Mucosa of gallbladder (tissue), 1 donor: ENCODE results near the gene ALDH1A2. TPM values are rescaled to one million over a fixed set of nuclear protein-coding genes. Genes with fewer than 3 reads are reported as not detected.
"Not testable (repeated sequence)": the region's sequence is repeated elsewhere in the genome, so short reads cannot be mapped to it uniquely, and the experiment has no call there.

Experiments
- DNase-seq: peaks from one replicate; pipeline ENCODE4 v3.0.0-alpha.2; 2020; ENCODE audit warnings: low spot score
- total RNA-seq: library from RNA; stranded (reverse); gene quantifications from one replicate; pipeline ENCODE4 v1.2.1, GENCODE V29; 2021
- donor health status: DM: no; HTN: no; CAD: no.

ALDH1A2 gene
- total RNA-seq, 1 donor from 2014 or later: 134 TPM

DNA sequence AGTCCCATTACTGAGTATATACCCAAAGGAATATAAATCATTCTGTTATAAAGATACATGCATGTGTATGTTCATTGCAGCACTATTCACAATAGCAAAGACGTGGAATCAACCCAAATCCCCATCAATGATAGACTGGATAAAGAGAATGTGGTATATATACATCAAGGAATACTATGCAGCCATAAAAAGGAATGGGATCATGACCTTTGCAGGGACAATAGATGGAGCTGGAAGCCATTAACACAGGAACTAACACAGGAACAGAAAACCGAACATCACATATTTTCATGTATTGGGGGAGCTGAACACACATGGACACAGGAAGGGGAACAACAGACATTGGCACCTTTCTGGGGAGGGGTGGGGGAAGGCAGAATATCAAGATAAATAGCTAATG lies 65.8 kb downstream of the ALDH1A2 start:
- DNase-seq: not testable (repeated sequence)

DNA sequence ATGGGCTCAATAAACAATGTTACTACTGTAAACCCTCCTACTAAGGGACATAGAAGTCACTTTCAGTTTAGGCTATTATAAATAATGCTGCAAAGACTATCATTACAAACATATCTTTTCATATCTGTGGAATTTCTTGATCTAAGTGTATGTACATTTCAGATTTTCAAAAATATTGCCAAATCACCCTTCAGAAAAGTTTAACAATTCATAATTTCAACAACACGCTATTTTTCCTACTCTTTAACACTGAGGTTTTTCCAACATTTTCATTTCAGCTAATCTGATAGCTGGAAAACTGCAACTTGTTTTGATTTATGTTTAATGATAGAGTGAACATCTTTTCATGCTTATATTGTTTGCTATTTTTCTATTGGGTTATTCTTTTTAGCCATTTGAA lies 69.0 kb downstream of the ALDH1A2 start:
- no peak for DNase-seq

DNA sequence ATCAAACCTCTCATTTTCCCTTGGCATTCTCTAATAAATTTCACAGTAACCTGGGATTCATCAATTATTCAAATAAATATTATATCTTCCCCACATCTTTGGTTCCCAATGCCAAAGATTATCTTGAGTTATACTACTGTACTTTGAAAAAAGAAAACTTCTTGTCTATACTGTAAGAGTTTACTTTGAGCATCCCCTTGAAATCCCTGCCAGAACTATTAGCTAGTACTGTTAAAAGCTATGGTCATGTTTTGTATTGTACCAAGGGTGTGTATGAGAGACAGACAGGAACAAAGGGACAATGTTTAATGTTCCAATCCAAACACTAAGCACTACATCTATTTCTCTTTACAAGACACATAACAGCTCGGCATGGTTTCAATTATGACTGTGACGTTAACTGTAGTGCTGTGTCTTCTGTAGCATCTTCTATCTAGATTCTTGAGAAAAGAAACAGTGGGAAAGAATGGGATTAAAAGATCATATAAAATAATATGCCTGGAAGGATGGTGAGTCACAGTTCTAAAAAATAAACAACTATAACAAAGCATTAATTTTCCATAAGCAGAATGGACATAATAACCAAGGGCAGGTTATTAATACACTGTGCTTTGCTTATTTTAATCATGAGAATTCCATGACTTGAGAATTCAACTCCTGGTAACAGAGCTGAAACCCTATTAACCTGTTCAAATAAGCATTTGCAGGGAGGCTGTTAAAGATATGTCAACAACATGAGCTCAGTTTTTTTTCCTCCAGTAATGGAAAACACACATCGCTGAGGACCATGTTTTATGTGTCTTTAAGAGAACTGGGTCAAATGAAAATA lies 71.1 kb downstream of the ALDH1A2 start:
- DNase-seq: no peak

DNA sequence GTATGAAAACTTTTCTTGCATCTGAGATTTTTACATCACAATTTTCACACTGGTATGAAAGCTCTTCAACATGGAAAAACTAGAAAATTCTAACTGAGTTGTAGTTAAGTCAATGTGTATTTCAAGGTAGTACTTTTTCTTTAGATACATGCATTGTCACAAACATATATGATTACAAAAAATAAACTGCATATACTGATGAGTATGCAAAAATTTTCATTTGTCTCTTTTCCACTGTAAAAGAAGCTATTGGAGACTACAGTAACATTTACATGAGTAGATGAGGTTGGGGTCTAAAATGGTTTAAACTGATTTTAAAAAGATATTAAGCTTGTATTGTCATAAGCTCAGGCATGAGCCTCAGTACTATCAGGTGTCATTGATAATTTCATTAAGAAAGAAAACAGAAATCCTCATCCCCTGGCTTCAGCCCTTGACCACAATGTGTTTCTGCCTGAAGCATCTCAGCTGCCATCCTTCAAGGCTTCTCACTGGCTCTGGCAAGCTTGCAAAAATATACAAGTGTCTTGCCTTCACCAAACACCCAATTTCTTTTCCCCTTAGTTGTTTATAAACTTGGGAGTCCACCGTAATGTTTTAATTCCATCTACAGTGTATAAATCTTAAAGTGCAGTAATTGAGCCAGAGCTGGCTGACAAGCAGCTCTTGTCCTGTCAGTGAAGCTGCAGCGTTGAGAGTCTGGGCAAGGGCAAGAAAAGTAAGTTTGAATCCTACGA lies 71.9 kb downstream of the ALDH1A2 start:
- no peak for DNase-seq

DNA sequence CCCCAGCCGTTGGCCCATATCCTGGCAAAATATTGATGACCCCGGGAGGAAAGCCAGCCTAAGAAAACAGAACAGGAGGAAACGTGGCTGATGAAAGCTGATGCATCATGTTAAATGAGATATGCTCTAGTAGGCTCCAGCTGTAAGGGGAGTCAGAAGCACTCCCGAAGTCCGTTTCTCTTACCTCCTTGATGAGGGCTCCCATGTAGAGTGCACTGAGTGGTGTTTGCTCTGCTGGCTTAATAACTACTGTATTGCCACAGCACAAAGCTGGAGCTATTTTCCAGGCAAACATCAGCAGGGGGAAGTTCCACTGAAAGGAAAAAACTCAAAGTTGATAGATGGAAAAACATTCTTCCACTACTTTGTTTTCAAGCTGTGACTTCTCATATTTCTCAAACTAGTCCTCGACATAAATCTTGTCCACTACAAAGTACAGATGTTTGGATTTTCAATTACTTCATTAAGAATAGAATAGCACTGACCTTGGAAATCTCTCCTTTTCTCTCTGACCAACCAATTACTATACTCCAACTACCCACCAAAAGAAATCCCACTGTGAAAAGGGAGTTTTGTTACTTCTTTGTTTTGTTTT lies 72.7 kb downstream of the ALDH1A2 start:
- no peak for DNase-seq

DNA sequence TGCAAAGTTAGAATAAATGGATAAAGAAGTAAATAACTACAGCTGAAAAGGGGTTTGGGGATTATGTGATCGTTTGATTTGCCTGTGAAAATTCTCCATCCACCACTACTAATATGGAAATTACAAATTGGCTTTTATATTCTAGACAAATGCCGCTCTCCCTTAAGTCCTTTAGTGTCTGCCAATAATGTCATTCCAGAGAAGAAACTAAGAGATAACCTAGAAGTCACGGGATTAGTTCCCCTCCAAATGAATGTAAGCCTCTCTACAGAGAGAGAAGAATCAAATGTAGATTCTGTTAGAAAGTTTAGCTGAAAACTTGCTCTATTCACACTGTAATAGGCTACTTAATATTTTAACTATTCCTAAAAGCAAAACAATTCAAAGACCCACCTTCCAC lies 92.0 kb downstream of the ALDH1A2 start:
- DNase-seq: no peak

DNA sequence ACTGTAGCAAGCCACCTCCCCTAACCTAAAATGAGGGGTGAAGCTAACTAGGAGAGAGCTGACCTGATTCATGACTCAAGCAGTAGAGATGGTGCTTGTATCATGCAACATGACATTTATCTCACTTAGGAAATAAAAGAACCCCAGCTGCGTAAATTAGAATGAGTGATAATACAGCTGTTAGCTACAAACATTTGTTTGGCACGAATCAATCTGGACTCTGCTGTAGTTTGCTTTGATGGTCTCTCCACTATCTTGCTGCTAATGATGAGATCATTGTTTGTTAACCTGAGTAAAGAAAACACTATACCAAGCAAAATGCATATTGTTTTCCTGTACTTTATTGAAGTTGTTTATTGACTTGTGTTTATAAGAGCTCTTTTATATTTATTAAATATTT lies 92.6 kb downstream of the ALDH1A2 start:
- DNase-seq: no peak

DNA sequence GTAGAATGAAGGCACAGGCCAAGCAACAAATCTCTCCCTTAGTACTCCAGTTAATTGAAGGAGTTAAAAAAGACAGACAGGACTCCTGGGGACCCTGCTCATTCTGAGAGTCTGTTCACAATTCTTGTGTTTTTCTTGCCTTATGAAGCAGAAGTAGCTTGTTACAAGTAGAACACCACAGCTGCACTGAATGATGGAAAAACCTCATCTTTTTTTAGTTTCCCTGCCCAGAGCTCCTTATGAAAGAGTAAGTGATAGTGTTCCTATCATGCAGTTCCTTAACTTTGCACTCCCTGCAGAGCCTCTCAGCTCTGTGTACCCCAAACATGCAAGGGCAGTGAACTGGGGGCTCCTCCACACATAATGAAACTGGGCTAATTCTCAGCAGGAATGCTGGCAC lies 95.5 kb downstream of the ALDH1A2 start:
- DNase-seq: no peak

DNA sequence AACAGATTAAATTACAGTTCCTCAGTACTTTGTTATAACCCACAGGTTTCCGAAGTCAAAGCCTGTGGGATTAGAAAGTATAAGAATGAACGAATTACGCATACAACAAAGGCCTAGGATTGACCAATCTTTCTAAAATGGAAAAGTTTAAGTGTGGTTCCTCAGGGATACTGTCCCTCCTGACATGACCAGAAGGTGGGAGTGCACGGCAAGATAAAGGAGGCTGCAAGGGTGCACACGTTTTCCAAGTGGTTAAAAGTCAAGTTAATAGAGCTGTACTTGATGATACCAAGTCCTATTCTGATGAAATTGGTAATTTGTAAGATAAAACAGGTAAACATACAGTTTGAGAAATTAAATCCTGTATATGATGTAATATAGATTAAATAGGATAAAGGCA lies 96.2 kb downstream of the ALDH1A2 start:
- DNase-seq: no peak

DNA sequence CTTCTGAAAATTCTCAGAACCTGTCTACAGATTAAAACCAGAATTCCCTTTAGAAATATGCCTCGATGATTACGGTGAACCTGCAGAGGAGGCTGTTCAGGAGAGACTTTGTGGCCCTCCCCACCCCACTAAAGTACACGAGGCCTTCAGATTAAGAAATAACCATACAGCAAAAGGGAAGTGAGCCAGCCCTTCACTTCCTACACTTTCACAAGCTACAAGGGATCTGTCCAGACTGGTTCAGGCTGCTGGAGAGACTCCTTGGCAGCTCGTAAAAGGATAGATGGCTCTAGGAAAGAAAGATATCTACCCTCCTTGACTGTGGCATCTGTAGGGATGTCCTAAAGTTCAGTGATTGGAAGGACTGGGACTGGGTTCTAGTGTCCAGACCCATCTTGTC lies 102.6 kb downstream of the ALDH1A2 start:
- DNase-seq: no peak

DNA sequence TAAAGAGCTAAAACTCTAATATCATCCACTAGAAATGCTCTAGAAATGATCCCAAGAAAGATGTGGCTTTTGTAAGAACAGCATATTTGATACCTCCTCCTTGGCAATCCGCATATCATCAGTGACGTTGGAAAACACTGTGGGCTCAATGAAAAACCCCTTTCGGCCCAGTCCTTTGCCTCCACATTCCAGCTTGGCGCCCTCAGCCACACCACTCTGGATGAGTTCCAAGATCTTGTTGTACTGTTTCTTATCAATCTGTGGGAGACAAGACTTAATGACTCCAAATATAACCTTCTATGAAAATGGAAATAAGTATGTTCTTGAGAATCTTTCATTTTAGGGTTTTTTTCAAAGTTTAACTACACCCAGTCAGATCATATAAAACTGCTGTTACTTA lies 103.6 kb downstream of the ALDH1A2 start:
- no peak for DNase-seq

DNA sequence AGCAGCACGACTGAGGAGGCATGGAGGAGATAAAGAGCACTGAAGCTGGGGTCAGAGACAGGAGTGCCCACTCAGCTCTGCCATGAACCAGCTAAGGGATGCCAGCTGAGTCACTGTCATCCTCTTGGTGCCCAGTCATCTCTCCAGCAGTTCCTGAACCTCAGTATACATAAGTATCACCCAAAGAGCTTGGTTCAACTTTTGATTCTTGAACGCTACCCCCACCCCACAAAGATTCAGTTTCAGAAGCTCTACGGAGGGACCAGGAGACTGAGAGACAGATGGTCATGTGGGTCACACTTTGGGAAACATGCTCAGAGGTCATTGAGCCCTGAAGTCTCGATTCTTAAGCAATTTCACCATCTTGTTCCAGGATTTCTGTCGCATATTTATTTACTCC lies 108.4 kb downstream of the ALDH1A2 start:
- DNase-seq: no peak

DNA sequence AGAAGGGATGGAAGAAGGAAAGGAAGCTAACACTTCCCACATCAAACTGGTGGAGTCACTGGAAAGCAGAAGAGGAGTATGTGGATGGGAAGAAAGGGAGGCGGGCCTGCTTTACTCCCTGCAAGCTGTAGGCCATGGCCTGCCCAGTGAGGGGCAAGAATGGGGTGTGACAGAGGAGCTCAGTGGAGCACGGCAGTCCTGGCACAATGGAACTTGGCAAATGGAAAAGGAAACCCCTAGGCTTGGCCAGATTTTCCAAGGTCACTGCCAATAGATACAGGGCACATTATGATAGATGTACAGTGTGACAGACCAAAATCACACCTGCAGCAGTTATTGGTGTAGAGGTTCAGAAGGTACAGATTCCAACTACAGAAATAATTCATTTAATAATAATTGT lies 111.6 kb downstream of the ALDH1A2 start:
- DNase-seq: no peak

DNA sequence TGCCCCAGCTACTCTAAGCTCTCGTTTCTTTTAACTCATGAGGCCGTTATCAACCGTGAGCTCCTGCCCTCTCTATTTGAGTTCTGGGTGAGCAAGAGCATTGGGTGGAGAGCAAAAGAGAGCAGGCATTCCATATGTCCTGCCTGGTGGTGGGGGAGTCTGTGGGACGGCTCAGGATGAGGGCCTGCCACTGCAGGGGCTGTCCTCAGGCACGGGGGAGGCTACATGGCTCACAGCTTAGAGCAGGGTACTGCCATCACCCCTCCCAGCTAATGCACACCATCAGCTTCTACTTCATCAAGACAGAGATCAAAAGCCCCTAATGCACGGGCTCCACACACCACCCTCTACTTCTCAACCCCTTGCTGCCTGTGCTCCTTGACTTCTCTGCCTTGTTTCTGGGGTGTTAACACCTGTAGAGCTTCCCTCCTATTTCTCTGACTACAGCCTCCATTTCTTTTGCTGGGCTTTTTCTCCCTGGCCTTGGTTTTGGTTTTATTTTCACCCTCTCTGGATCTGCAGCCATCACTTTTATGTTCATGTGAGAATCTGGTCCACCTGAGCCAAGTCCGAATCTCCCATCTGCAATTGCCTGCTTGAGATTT lies 114.1 kb downstream of the ALDH1A2 start:
- DNase-seq: no peak

DNA sequence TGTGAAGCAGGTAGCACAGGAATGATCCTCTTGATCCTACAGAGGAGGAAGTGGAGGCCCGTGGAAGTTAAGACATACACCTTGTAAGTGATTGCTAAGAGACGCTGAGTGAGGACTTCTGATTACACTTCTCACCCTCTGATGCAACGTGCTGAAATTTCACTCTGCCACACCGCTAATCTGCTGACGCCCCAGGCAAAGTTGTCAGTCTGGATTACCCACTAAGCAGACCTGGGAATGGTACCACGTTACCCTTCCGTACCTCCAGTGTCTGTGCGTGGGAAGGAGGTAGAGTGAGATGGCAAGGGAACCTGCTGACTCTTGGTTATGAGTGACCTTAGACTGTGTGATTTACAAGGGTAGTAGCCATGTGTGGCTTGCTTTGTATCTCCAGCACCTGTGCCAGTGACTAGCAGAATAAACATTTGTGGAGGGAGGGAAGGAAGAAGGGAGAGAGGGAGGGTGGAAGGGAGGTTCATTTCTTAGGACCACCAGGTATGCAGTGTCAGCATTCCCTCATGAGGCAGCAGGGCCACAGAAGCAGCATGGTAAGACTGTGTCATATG lies 115.0 kb downstream of the ALDH1A2 start:
- no peak for DNase-seq

DNA sequence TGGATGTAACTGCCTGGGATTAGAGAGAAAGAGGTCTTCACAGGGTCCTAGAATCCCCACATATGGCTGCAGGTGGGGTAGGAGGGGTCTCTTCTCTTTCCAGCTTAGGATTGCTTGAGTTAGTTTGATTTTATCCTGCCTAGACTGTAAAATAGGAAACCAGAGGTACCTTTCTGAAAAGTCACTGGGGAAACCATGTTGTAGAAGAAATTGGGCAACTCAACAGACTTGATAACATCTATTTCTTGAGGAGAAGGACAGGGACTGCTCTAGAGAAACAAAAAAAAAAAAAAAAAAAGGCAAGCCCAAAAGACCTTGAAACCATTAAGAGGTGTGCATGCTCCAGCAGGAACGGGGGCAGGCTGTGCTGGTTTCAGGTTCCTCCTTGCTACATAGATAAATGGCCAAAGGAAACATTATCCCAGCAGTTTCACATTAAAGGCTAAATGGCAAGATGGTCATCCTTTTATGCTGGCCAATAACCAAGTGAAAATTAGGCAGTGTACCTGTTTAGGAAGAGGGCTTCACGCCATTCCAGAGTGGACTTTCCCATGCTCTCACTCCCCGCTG lies 116.1 kb downstream of the ALDH1A2 start:
- no peak for DNase-seq

DNA sequence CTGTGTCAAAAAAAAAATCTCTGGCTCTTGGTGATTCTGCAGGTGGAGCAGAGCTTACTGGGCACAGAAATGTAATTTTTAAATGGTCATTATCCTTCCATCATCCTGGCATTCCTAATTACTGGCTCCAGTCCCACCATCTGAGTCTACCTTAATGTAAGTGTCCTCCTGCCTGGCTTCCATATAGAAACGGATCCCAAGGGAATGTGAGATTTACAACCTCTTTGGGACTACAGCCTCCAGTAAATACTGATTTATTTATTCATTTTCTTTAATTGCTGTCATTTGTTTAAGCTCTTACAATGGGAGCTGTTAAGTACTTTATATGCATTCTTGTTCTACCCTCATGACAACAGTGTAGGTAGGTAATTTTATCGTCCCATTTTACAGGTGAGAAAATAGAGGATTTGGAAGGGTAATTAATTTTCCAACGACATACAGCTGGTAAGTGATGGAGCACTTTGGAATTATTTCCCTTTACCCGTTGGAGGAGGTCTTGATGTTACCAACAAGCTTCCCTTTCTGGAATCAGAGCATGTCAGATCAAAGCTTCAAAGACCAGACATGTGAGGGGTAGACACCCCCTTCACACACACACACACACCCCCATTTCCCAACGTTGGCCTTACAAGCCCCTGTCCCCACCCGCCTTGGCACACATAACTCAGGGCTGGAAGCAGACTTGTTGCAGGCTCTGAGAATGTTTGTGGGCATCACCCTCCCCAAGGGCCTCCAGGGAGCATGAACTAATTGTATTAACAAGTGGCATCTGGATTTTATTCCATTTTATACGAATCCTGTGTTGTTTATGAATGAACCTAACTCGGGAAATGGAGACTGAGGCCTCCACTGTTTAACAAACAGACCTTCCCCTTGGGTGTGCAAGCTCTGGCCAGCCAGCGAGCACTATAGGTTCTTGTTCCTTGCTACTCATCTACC lies 116.9 kb downstream of the ALDH1A2 start:
- no peak for DNase-seq

DNA sequence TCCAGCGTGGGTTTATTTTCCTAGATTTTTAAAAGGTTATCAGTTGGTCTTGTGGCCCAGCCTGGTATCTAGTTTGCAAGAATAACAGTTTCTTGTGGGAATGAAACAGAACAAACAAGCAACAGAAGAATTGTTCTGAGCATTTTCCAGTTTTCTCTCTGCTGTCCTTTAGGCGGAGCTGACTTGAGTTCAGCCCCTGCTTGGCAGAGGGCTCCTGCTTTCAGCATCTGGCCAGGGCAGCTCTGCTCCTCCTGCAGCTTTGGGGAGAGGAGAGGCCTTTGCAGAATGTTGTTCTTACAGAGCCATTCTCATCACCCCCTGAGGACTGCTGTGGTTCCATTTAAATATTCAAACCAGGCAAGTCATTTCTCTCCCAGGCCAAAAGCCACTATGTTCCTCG lies 117.7 kb downstream of the ALDH1A2 start:
- DNase-seq: no peak

DNA sequence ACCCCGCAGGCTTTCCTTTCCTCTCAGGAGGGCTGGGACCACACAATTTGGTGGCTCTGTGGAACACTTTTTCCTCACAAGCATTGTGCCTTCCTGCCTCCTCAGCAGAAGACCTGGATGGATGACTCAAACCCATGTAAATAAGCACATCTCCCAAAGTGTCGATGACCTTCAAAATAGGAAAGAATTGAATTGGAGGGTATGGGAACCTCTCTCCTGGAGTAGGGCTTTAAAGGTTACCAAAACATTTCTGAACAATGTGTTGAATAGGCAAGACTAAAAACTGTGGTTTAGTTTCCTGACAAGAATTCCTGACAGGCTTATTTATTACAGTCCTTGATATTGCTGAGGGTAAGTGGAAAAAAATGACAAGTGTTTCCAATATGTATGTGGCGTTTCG lies 118.2 kb downstream of the ALDH1A2 start:
- no peak for DNase-seq

DNA sequence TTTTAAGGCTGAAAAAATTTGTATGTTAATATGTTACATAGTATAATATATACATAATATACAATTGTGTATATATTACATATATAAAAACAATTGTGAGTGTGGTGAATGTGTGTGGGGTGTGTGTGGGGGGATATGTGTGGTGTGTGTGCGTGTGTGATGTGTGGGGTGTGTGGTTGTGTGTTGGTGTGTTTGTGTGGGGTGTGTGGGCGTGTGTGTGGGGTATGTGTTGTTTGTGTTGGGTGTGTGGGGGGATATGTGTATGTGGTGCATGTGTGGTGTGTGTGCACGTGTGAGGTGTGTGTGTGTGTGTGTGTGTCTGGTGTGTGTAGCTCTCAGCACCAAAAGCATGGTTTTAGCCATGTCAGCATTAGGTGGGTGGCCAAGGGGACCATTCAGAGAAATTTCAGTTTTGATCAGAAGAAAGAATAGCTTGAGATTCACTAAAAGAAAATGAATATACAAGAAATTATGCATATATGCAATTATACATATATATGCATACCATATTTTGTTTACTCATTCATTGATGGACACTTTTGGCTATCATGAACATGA lies 118.9 kb downstream of the ALDH1A2 start:
- no peak for DNase-seq
